Measurements from ENCODE around the gene WNT11. TPM values are rescaled to one million over a fixed set of nuclear protein-coding genes. Genes with fewer than 3 reads are reported as not detected.

The WNT11 gene
- total RNA-seq, 3 donors from 2014 or later (not counting 1 experiment from before 2014, with no cell fraction given) = 0.47 to 1.3 (median 0.80) TPM

DNA sequence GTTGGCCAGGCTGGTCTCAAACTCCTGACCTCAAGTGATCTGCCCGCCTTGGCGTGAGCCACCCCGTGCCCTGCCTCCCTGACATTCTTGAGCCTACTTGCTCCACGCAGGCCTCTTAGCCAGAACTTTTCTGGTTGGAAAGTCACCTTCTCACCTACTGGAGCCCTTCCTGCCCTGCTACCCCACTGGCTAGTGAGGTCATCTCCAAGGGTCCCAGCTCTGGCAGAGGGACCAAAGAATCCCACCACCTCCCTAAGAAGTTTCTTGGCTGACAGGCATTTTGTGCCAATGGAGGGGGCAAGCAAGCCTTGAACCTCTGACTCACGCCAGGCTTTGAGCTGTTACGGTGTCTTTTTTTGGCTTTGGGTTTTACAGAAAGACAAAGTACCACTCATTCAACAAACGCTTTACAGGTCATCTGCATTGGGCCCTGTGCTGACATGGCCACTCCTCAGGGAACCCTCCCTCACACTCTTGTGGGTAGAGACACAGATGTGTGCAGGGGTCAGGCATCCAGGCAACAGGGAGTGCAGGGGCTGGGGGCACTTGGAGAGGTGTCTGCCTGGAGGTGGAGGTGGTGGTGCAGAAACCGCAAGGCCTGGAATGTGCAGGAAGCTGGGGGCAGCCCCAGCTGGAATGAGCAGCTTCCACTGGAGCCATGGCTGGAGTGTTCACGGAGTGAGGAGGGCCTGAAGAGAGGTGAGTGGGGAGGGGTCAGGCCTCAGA is 27.1 kb upstream of the WNT11 start:
- Histone ChIP-seq H3K27me3 (ENCODE audit: control insufficient read depth, insufficient read depth, low read length) (no peaks in the 10 kb centered on the region), H3K36me3 (ENCODE audit: control insufficient read depth, insufficient read depth, low read length) (no peaks in the 10 kb centered on the region), H3K27ac (ENCODE audit: low read length) (no peak overlapping the region), H3K4me3 (ENCODE audit: low read length) (no peak overlapping the region), H3K4me1 (ENCODE audit: control insufficient read depth, insufficient read depth, low read length) (peaks cover 55% of the 10 kb centered on the region), H3K9me3 (ENCODE audit: control insufficient read depth, insufficient read depth, low read length) (no peaks in the 10 kb centered on the region)
- H3K27ac Mint-ChIP-seq = peak overlapping the region in 1 of 2 donors; percentile 95
- intact Hi-C loops (cut with micrococcal nuclease) = loop anchor here (10.0 kb wide), 1 partner anchor 419 kb away; the partner anchor contains the start of gene UVRAG
- no peaks in the 10 kb centered on the region for H3K9me3 Mint-ChIP-seq
- H3K4me3 Mint-ChIP-seq = peak overlapping the region; percentile 77
- H3K4me1 Mint-ChIP-seq = peaks cover 28 to 46% of the 10 kb centered on the region in 2 donors
- TF ChIP-seq, protein P1, sequence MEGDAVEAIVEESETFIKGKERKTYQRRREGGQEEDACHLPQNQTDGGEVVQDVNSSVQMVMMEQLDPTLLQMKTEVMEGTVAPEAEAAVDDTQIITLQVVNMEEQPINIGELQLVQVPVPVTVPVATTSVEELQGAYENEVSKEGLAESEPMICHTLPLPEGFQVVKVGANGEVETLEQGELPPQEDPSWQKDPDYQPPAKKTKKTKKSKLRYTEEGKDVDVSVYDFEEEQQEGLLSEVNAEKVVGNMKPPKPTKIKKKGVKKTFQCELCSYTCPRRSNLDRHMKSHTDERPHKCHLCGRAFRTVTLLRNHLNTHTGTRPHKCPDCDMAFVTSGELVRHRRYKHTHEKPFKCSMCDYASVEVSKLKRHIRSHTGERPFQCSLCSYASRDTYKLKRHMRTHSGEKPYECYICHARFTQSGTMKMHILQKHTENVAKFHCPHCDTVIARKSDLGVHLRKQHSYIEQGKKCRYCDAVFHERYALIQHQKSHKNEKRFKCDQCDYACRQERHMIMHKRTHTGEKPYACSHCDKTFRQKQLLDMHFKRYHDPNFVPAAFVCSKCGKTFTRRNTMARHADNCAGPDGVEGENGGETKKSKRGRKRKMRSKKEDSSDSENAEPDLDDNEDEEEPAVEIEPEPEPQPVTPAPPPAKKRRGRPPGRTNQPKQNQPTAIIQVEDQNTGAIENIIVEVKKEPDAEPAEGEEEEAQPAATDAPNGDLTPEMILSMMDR (IDR thresholded peaks at IDR 0.05) = no peak
- ATAC-seq (no peak), DNase-seq (no peak)
- H3K36me3 Mint-ChIP-seq = no peaks in the 10 kb centered on the region
- H3K27me3 Mint-ChIP-seq (ENCODE audit: low read depth in 2 of 2) = peaks cover 0 to 10% of the 10 kb centered on the region in 2 donors
- 94% methylated on average over 9 of the region's 9 CpGs for WGBS (ENCODE audit: insufficient coverage)

DNA sequence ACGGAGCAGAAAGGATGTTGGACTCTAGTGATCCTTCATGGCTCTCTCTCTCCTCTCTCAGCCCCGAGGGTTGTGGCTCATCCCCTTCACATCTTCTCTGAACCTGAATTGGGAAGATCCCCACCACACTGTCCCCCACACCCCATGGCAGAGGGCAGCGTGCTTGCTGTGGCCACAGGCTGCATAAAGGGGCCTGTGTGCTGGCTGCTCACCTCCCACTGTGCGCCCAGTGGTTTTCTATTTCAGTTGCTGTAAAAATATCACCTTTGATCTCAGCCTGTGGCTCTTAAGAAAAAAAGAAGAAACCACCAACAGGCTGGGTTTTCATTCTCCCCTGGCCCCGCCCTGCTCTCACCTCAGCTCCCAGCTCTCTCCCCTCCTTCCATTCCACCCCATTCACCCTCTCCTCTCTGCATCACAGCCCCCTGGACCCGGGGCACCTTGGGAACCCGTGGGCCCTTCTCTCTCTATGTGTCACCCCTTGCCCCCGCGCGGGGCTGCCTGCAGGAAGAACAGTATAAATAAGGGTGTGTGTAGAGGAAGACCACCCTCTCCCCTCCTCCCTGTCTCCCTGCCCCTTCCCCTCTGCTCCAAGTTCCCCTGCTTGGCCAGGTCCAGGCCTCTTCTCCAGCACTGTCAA is 25.8 kb upstream of the WNT11 start:
- Mint-ChIP-seq H3K4me1 (peaks cover 28 to 46% of the 10 kb centered on the region in 2 donors), H3K27ac (peak overlapping the region in 1 of 2 donors; percentile 25), H3K4me3 (peak overlapping the region; percentile 68), H3K36me3 (no peaks in the 10 kb centered on the region), H3K27me3 (ENCODE audit: low read depth in 2 of 2) (peaks cover 0 to 10% of the 10 kb centered on the region in 2 donors), H3K9me3 (no peaks in the 10 kb centered on the region)
- intact Hi-C loops (cut with micrococcal nuclease) = loop anchor here (10.0 kb wide), 1 partner anchor 417 kb away; the partner anchor contains the start of gene UVRAG
- peaks cover 55% of the 10 kb centered on the region for H3K4me1 ChIP-seq (ENCODE audit: control insufficient read depth, insufficient read depth, low read length)
- TF ChIP-seq, protein P1 (IDR thresholded peaks at IDR 0.05) = no peak
- WGBS (ENCODE audit: insufficient coverage) = 14% methylated on average over 5 of the region's 10 CpGs
- H3K9me3 ChIP-seq (ENCODE audit: control insufficient read depth, insufficient read depth, low read length) = no peaks in the 10 kb centered on the region
- no peak overlapping the region for H3K4me3 ChIP-seq (ENCODE audit: low read length)
- DNase-seq = peak in 1 of 2 donors; percentile 80
- no peaks in the 10 kb centered on the region for H3K27me3 ChIP-seq (ENCODE audit: control insufficient read depth, insufficient read depth, low read length)
- ATAC-seq = no peak
- no peak overlapping the region for H3K27ac ChIP-seq (ENCODE audit: low read length)
- H3K36me3 ChIP-seq (ENCODE audit: control insufficient read depth, insufficient read depth, low read length) = no peaks in the 10 kb centered on the region

DNA sequence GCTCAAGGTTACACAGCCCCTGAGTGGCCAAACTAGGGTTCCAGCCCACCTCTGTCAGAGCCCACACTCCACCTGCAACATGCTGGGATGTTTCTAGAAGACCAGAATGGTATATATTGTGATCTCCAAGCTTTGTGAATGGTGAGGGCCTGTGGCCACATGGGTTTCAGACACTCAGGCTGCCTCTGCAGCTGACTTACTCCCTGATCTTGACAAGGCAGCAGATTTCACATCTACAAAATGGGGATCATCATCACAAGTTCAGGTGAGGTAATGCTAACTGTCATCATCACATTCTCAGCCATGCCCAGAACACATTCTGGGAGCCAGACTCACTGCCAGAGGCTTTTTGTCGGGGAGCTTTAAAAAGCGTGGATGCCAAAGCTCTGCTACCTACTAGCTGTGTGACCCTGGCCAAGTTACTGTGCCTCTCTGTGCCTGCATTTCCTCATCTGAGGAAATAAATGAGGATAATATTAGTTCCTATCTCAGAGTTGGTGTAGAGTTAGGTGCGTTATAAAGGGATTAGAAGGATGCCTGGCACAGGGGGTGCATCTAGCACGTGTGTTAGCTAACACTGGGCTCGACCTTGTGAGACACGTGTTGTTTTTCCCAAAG is 24.9 kb upstream of the WNT11 start:
- DNase-seq (no peak), ATAC-seq (no peak)
- H3K4me1 Mint-ChIP-seq = peaks cover 19 to 40% of the 10 kb centered on the region in 2 donors
- no peak overlapping the region for H3K27ac Mint-ChIP-seq
- intact Hi-C loops (cut with micrococcal nuclease) = loop anchor here (10.0 kb wide), 1 partner anchor 416 kb away; the partner anchor contains the start of gene UVRAG
- TF ChIP-seq, protein P1 (IDR thresholded peaks at IDR 0.05) = no peak
- no peaks in the 10 kb centered on the region for H3K27me3 ChIP-seq (ENCODE audit: control insufficient read depth, insufficient read depth, low read length)
- no peak overlapping the region for H3K27ac ChIP-seq (ENCODE audit: low read length)
- peaks cover 0 to 10% of the 10 kb centered on the region in 2 donors for H3K27me3 Mint-ChIP-seq (ENCODE audit: low read depth in 2 of 2)
- H3K9me3 Mint-ChIP-seq = no peaks in the 10 kb centered on the region
- H3K4me3 Mint-ChIP-seq = no peak overlapping the region
- H3K36me3 ChIP-seq (ENCODE audit: control insufficient read depth, insufficient read depth, low read length) = no peaks in the 10 kb centered on the region
- WGBS (ENCODE audit: insufficient coverage) = 94% methylated on average over 6 of the region's 6 CpGs
- peaks cover 51% of the 10 kb centered on the region for H3K4me1 ChIP-seq (ENCODE audit: control insufficient read depth, insufficient read depth, low read length)
- no peaks in the 10 kb centered on the region for H3K36me3 Mint-ChIP-seq
- H3K4me3 ChIP-seq (ENCODE audit: low read length) = no peak overlapping the region
- H3K9me3 ChIP-seq (ENCODE audit: control insufficient read depth, insufficient read depth, low read length) = no peaks in the 10 kb centered on the region

All from natural killer cell (primary cell).